ENCODE measurements around the gene INA.

GRCh38 chr10:103273041-103273441 is 3.9 kb upstream of the INA start:
- TF ChIP-seq TAF1 (IDR thresholded peaks at IDR 0.05; ENCODE audit: low read depth): no peak
- no peak for TF ChIP-seq CEBPB (IDR thresholded peaks at IDR 0.05)
- TF ChIP-seq USF1 (IDR thresholded peaks at IDR 0.05): no peak
- no peak for TF ChIP-seq EP300 (IDR thresholded peaks at IDR 0.05; ENCODE audit: borderline replicate concordance)
- TF ChIP-seq RAD21 (IDR thresholded peaks at IDR 0.05; ENCODE audit: low read depth): no peak
- no peak for TF ChIP-seq REST (IDR thresholded peaks at IDR 0.05; ENCODE audit: low read depth)
- TF ChIP-seq ZBTB7A (IDR thresholded peaks at IDR 0.05; ENCODE audit: low read depth): no peak

Measured in Ishikawa (cell line).